H9 (cell line): Measurements from ENCODE around the gene KIF21B. TPM values are rescaled to one million over a fixed set of nuclear protein-coding genes. Genes with fewer than 3 reads are reported as not detected.

Source experiments
- DNase-seq: peaks from one replicate; pipeline ENCODE4 v3.0.0-alpha.2; 2017
- H2AFZ ChIP-seq: one replicate; pipeline ENCODE4 v1.6.1; 2013; ENCODE audit warnings: mild to moderate bottlenecking, low read length, control low read depth, moderate library complexity
- H2AK5ac ChIP-seq: 2 replicates; pipeline ENCODE4 v1.6.1; 2013; ENCODE audit warnings: low read length, control low read depth, mixed read lengths; ENCODE audit not compliant: insufficient read length
- H2BK120ac ChIP-seq: one replicate; pipeline ENCODE4 v1.6.1; 2013; ENCODE audit warnings: low read depth, mild to moderate bottlenecking, low read length, control low read depth, inconsistent platforms; ENCODE audit not compliant: poor library complexity, severe bottlenecking
- H2BK12ac ChIP-seq: 2 replicates; pipeline ENCODE4 v1.6.1; 2013; ENCODE audit warnings: low read length, control low read depth, mixed read lengths, low read depth; ENCODE audit not compliant: insufficient read length
- H2BK15ac ChIP-seq: 2 replicates; pipeline ENCODE4 v1.6.1; 2013; ENCODE audit warnings: low read depth, low read length, control low read depth
- H2BK20ac ChIP-seq: one replicate; pipeline ENCODE4 v1.6.1; 2013; ENCODE audit warnings: low read depth, mild to moderate bottlenecking, low read length, control low read depth, inconsistent platforms; ENCODE audit not compliant: poor library complexity, severe bottlenecking
- H2BK5ac ChIP-seq: 2 replicates; pipeline ENCODE4 v1.6.1; 2013; ENCODE audit warnings: low read length, control low read depth, mixed read lengths; ENCODE audit not compliant: insufficient read length
- H3K14ac ChIP-seq: 2 replicates; pipeline ENCODE4 v1.6.1; 2013; ENCODE audit warnings: low read length, control low read depth; ENCODE audit not compliant: insufficient read depth
- H3K18ac ChIP-seq: 2 replicates; pipeline ENCODE4 v1.6.1; 2013; ENCODE audit warnings: low read depth, mild to moderate bottlenecking, mixed read lengths, low read length, control low read depth; ENCODE audit not compliant: insufficient read length
- H3K23ac ChIP-seq: 2 replicates; pipeline ENCODE4 v1.6.1; 2013; ENCODE audit warnings: low read length, control low read depth, mixed read lengths, low read depth; ENCODE audit not compliant: insufficient read length
- H3K23me2 ChIP-seq: 2 replicates; pipeline ENCODE4 v1.6.1; 2013; ENCODE audit warnings: low read depth, mild to moderate bottlenecking, mixed read lengths, low read length, control low read depth; ENCODE audit not compliant: insufficient read length, poor library complexity, severe bottlenecking
- H3K27ac ChIP-seq: 2 replicates; pipeline ENCODE4 v1.5.1; 2013; ENCODE audit warnings: low read length, control low read depth, mixed read lengths, low read depth; ENCODE audit not compliant: insufficient read length
- H3K27me3 ChIP-seq: 2 replicates; pipeline ENCODE4 v1.6.1; 2013; ENCODE audit warnings: low read length, control low read depth, inconsistent platforms; ENCODE audit not compliant: insufficient read depth
- H3K4ac ChIP-seq: 2 replicates; pipeline ENCODE4 v1.6.1; 2013; ENCODE audit warnings: low read depth, mild to moderate bottlenecking, control low read depth, inconsistent platforms, low read length, moderate library complexity
- H3K4me1 ChIP-seq: 2 replicates; pipeline ENCODE4 v1.6.1; 2013; ENCODE audit warnings: low read length, control low read depth, inconsistent platforms; ENCODE audit not compliant: insufficient read depth
- H3K4me2 ChIP-seq: 2 replicates; pipeline ENCODE4 v1.6.1; 2013; ENCODE audit warnings: low read length, control low read depth, mixed read lengths; ENCODE audit not compliant: insufficient read length, insufficient read depth
- H3K56ac ChIP-seq: 2 replicates; pipeline ENCODE4 v1.6.1; 2013; ENCODE audit warnings: low read depth, mild to moderate bottlenecking, mixed read lengths, low read length, control low read depth; ENCODE audit not compliant: insufficient read length
- H3K79me1 ChIP-seq: 2 replicates; pipeline ENCODE4 v1.6.1; 2013; ENCODE audit warnings: low read depth, mild to moderate bottlenecking, moderate library complexity, low read length, control low read depth, inconsistent platforms; ENCODE audit not compliant: insufficient read depth, poor library complexity, severe bottlenecking
- H3K79me2 ChIP-seq: 2 replicates; pipeline ENCODE4 v1.6.1; 2013; ENCODE audit warnings: low read length, control low read depth, inconsistent platforms; ENCODE audit not compliant: insufficient read depth
- H3K9ac ChIP-seq: 2 replicates; pipeline ENCODE4 v1.6.1; 2013; ENCODE audit warnings: low read length, control low read depth, mixed read lengths; ENCODE audit not compliant: insufficient read length; ENCODE audit errors: extremely low read depth
- H3K9me3 ChIP-seq: one replicate; pipeline ENCODE4 v1.6.1; 2013; ENCODE audit warnings: low read depth, low read length, inconsistent platforms; ENCODE audit not compliant: control insufficient read depth
- H3T11ph ChIP-seq: one replicate; pipeline ENCODE4 v1.6.1; 2013; ENCODE audit warnings: mild to moderate bottlenecking, low read length, control low read depth, inconsistent platforms
- H4K20me1 ChIP-seq: one replicate; pipeline ENCODE4 v1.6.1; 2013; ENCODE audit not compliant: control insufficient read depth, insufficient read length, insufficient read depth
- H4K5ac ChIP-seq: 2 replicates; pipeline ENCODE4 v1.6.1; 2013; ENCODE audit warnings: low read depth, mild to moderate bottlenecking, mixed read lengths, low read length, control low read depth; ENCODE audit not compliant: insufficient read length
- H4K8ac ChIP-seq: replicated peaks from 2 replicates; pipeline ENCODE4 v1.6.1; 2013; ENCODE audit warnings: low read length, control low read depth, mixed read lengths, low read depth; ENCODE audit not compliant: insufficient read length
- H4K91ac ChIP-seq: 2 replicates; pipeline ENCODE4 v1.6.1; 2013; ENCODE audit warnings: low read depth, mild to moderate bottlenecking, moderate library complexity, mixed read lengths, low read length, control low read depth; ENCODE audit not compliant: insufficient read length
- H3K27ac Mint-ChIP-seq, 3 experiments: 2 replicates in 2 of 3; 3 replicates in 1 of 3; pipeline ENCODE4 v1.8.0; 2020 to 2021; ENCODE audit warnings: mixed read lengths in 3 of 3, mild to moderate bottlenecking in 1 of 3, moderate library complexity in 1 of 3
- H3K27me3 Mint-ChIP-seq: 2 replicates; pipeline ENCODE4 v1.8.0; 2021; ENCODE audit warnings: low read depth, mild to moderate bottlenecking, moderate library complexity, mixed read lengths
- H3K36me3 Mint-ChIP-seq, 3 experiments: 2 replicates in 2 of 3; 3 replicates in 1 of 3; pipeline ENCODE4 v1.8.0; 2020 to 2021; ENCODE audit warnings: low read depth in 3 of 3, mixed read lengths in 3 of 3; ENCODE audit not compliant: insufficient read depth in 1 of 3
- H3K4me1 Mint-ChIP-seq, 2 experiments: 2 replicates each; pipeline ENCODE4 v1.8.0; 2020; ENCODE audit warnings: mixed read lengths in 2 of 2
- H3K4me3 Mint-ChIP-seq, 2 experiments: 2 replicates in 1 of 2; 3 replicates in 1 of 2; pipeline ENCODE4 v1.8.0; 2020 to 2021; ENCODE audit warnings: mild to moderate bottlenecking in 2 of 2, mixed read lengths in 2 of 2, moderate library complexity in 1 of 2
- H3K9me3 Mint-ChIP-seq, 2 experiments: 2 replicates in 1 of 2; 3 replicates in 1 of 2; pipeline ENCODE4 v1.8.0; 2020; ENCODE audit warnings: mild to moderate bottlenecking in 2 of 2, mixed read lengths in 2 of 2, moderate library complexity in 1 of 2
- CTCF ChIP-seq: fragments of 200-600 bp; sonication (generic); conservative IDR thresholded peaks from 3 replicates; pipeline ENCODE4 v1.8.0; 2021; ENCODE audit warnings: antibody characterized with exemption, mild to moderate bottlenecking
- WGBS: extraction: QIAGEN DNeasy Blood & Tissue Kit; methylation state at CpG from one replicate; pipeline ENCODE4 v1.1.7; 2013; ENCODE audit warnings: missing lambda C conversion rate, low lambda C conversion rate, mixed read lengths; ENCODE audit not compliant: insufficient read length; ENCODE audit errors: extremely low coverage; 5-methylcytosine and 5-hydroxymethylcytosine counted together
- total RNA-seq: library from RNA; stranded (reverse); gene quantifications from 2 replicates; pipeline ENCODE4 v1.2.1, GENCODE V29; 2021

The KIF21B gene
- total RNA-seq, 1 experiment from 2014 or later = 7.5 TPM

DNA sequence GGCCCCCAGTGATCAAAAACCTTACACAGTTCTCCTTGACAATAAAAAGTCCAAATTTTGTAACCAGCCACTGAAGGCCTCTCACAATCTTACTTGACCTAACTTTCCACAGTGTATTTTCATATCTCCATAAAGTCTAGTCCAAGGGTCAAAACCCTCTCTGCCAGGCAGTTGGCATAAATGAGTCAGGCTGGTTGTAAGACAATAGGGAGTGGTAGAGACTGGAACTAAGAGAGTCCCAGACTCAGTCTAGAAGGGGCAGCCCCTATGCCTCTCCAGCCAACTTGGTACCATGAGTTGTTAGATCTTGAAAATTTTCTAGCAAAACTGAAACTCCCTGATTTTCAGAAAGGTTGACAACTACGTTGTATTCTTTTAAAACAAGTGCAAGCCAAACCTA lies 21.0 kb downstream of the KIF21B start:
- Histone ChIP-seq H2BK5ac (no peak overlapping the region), H2AFZ (no peak overlapping the region), H3K27ac (no peak overlapping the region), H2AK5ac (no peak overlapping the region), H4K5ac (no peak overlapping the region), H2BK120ac (no peak overlapping the region), H3K4me2 (no peak overlapping the region), H3K14ac (no peak overlapping the region), H2BK20ac (no peak overlapping the region), H3K4me1 (no peaks in the 10 kb centered on the region), H3K9me3 (no peaks in the 10 kb centered on the region), H3K27me3 (no peaks in the 10 kb centered on the region), H4K8ac (no peak overlapping the region), H4K20me1 (no peaks in the 10 kb centered on the region), H3T11ph (no peak overlapping the region), H2BK12ac (no peak overlapping the region), H3K23me2 (no peaks in the 10 kb centered on the region), H4K91ac (no peak overlapping the region), H2BK15ac (no peak overlapping the region), H3K79me2 (no peaks in the 10 kb centered on the region), H3K23ac (no peak overlapping the region), H3K18ac (no peak overlapping the region), H3K4ac (no peak overlapping the region), H3K9ac (no peak overlapping the region), H3K79me1 (no peaks in the 10 kb centered on the region), H3K56ac (no peak overlapping the region)
- DNase-seq = no peak
- Mint-ChIP-seq H3K27me3 (no peaks in the 10 kb centered on the region), H3K27ac (no peak overlapping the region; a peak in 1 of 7 replicates), H3K9me3 (no peaks in the 10 kb centered on the region), H3K4me3 (no peak overlapping the region), H3K4me1 (no peaks in the 10 kb centered on the region), H3K36me3 (peaks cover 2 to 25% (median 24%) of the 10 kb centered on the region in 3 experiments)
- no peak for TF ChIP-seq CTCF
- no CpG with 5 or more reads among the region's 1 CpG for WGBS
